Effector memory CD8-positive, alpha-beta T cell (primary cell): Measurements from ENCODE around the gene MTCH1.
A peak's percentile ranks its signal among the peaks of the same experiment; 100 is the strongest.
"Not testable (repeated sequence)": the region's sequence is repeated elsewhere in the genome, so short reads cannot be mapped to it uniquely, and the experiment has no call there.

Experiments
- ATAC-seq: fragments of 150-1000 bp; cut with Tn5 transposase; replicated peaks from 2 replicates; pipeline ENCODE4 v1.10.0; 2021; ENCODE audit warnings: mild to moderate bottlenecking, moderate library complexity
- DNase-seq, 3 experiments: peaks; one replicate each; pipeline ENCODE4 v3.0.0; 2021
- H3K27ac Mint-ChIP-seq, 2 donors: one replicate each; pipeline ENCODE4 v1.8.0; 2022; ENCODE audit warnings: mild to moderate bottlenecking in 2 of 2, mixed read lengths in 2 of 2, moderate library complexity in 2 of 2
- H3K27me3 Mint-ChIP-seq, 2 donors: one replicate each; pipeline ENCODE4 v1.8.0; 2022; ENCODE audit warnings: mixed read lengths in 2 of 2
- H3K36me3 Mint-ChIP-seq: one replicate; pipeline ENCODE4 v1.8.0; 2022; ENCODE audit warnings: mild to moderate bottlenecking, moderate library complexity, mixed read lengths; ENCODE audit not compliant: insufficient read depth
- H3K4me1 Mint-ChIP-seq, 2 donors: one replicate each; pipeline ENCODE4 v1.8.0; 2022; ENCODE audit warnings: low read depth in 2 of 2, mixed read lengths in 2 of 2
- H3K4me3 Mint-ChIP-seq, 2 donors: one replicate each; pipeline ENCODE4 v1.8.0; 2022; ENCODE audit warnings: mild to moderate bottlenecking in 2 of 2, mixed read lengths in 2 of 2, moderate library complexity in 2 of 2
- H3K9me3 Mint-ChIP-seq, 2 donors: one replicate each; pipeline ENCODE4 v1.8.0; 2022; ENCODE audit warnings: mixed read lengths in 2 of 2

MTCH1 gene

GRCh38 chr6:36997811-36998722, 12.1 kb upstream of the MTCH1 start:
- no peak for ATAC-seq
- peaks cover 12 to 44% of the 10 kb centered on the region in 2 donors for H3K27me3 Mint-ChIP-seq
- no peaks in the 10 kb centered on the region for H3K36me3 Mint-ChIP-seq
- no peak overlapping the region for H3K27ac Mint-ChIP-seq
- H3K4me3 Mint-ChIP-seq = no peak overlapping the region
- no peak for DNase-seq
- H3K4me1 Mint-ChIP-seq = no peaks in the 10 kb centered on the region
- H3K9me3 Mint-ChIP-seq = no peaks in the 10 kb centered on the region

DNA sequence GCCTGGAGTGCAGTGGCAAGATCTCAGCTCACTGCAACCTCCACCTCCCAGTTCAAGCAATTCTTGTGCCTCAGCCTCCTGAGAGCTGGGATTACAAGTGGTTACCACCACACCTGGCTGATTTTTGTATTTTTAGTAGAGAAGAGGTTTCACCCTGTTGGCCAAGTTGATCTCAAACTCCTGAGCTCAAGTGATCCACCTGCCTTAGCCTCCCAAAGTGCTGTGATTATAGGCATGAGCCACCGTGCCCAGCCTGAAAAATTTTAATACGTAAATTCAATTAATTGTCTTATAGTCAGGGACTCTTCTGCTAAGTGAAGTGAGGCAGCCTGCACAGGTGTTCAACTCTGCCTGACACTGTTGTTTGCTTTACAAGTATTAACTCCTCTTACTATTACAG, 4.4 kb upstream of the MTCH1 start:
- not testable (repeated sequence) for H3K27ac Mint-ChIP-seq, H3K36me3 Mint-ChIP-seq, H3K4me3 Mint-ChIP-seq, DNase-seq, H3K9me3 Mint-ChIP-seq, ATAC-seq
- Mint-ChIP-seq H3K27me3 (peaks cover 2 to 27% of the 10 kb centered on the region in 2 donors), H3K4me1 (peaks cover 8 to 11% of the 10 kb centered on the region in 2 donors)

GRCh38 chr6:36989264-36989663, 3.3 kb upstream of the MTCH1 start:
- no peak for DNase-seq
- Mint-ChIP-seq H3K4me3 (no peak overlapping the region), H3K36me3 (peaks cover 4% of the 10 kb centered on the region), H3K4me1 (peaks cover 8 to 11% of the 10 kb centered on the region in 2 donors), H3K27ac (no peak overlapping the region), H3K9me3 (no peaks in the 10 kb centered on the region), H3K27me3 (peaks cover 0 to 22% of the 10 kb centered on the region in 2 donors)
- no peak for ATAC-seq

GRCh38 chr6:36986704-36987047, 680 bp upstream of the MTCH1 start:
- ATAC-seq = peak; percentile 14
- Mint-ChIP-seq H3K36me3 (peaks cover 14% of the 10 kb centered on the region), H3K4me1 (peaks cover 13 to 16% of the 10 kb centered on the region in 2 donors), H3K27me3 (peaks cover 0 to 7% of the 10 kb centered on the region in 2 donors), H3K27ac (peak overlapping the region in 1 of 2 donors; percentile 94), H3K4me3 (no peak overlapping the region), H3K9me3 (no peaks in the 10 kb centered on the region)
- DNase-seq = no peak

GRCh38 chr6:36985417-36985807, 584 bp downstream of the MTCH1 start:
- peaks cover 21 to 24% of the 10 kb centered on the region in 2 donors for H3K4me1 Mint-ChIP-seq
- no peaks in the 10 kb centered on the region for H3K9me3 Mint-ChIP-seq
- no peak overlapping the region for H3K27ac Mint-ChIP-seq
- H3K36me3 Mint-ChIP-seq = peaks cover 24% of the 10 kb centered on the region
- no peak overlapping the region for H3K4me3 Mint-ChIP-seq
- DNase-seq (no peak), ATAC-seq (no peak)
- no peaks in the 10 kb centered on the region for H3K27me3 Mint-ChIP-seq

DNA sequence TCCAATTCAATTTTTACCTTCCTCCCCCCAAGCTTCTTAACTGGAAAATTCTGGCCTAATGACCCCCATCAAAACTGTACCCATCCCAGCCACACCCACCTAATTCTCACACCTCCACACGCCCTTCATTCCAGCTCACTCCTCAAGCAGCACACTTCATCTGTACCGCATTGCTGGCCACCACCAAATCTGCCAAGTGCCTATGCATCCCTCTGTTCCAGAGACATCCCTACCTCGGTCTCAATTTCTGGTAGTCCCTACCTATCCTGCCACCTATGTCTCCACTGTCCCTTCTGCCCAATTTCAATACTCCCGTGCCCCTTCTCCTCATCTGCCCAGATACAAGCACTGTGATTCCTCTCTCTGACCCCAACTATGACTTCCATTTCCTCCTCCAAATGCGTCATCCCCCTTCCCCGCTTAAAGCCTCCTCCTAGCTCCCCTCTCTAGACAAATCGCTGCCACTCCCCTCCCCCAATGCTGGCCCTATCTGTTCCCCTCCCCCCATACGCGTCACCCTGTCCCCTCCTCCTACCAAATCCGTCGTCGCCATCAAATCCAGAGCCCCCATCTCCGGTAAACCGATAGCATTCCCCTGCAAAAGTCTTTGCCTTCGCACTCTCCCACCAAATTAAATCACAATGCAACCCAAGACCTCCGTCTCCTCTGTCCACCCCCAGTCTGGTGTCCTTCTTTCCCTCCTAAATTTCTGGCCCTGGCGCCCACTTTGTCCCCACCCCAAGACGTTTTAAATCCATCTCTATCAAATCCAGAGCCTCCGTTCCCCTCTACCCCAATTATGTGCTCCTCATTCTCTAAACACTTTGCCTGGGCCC, 1.2 kb downstream of the MTCH1 start:
- Mint-ChIP-seq H3K4me1 (peaks cover 24 to 26% of the 10 kb centered on the region in 2 donors), H3K27ac (no peak overlapping the region), H3K27me3 (no peaks in the 10 kb centered on the region), H3K36me3 (peaks cover 26% of the 10 kb centered on the region), H3K4me3 (no peak overlapping the region), H3K9me3 (no peaks in the 10 kb centered on the region)
- DNase-seq = peak in 2 of 3 experiments; percentile 33 to 34
- peak; percentile 11 for ATAC-seq

GRCh38 chr6:36983538-36983937, 2.5 kb downstream of the MTCH1 start:
- H3K36me3 Mint-ChIP-seq = peaks cover 36% of the 10 kb centered on the region
- no peak for ATAC-seq
- no peaks in the 10 kb centered on the region for H3K27me3 Mint-ChIP-seq
- H3K4me3 Mint-ChIP-seq = no peak overlapping the region
- DNase-seq = no peak
- peaks cover 32 to 35% of the 10 kb centered on the region in 2 donors for H3K4me1 Mint-ChIP-seq
- H3K27ac Mint-ChIP-seq = no peak overlapping the region
- no peaks in the 10 kb centered on the region for H3K9me3 Mint-ChIP-seq

GRCh38 chr6:36980876-36981619, 4.9 kb downstream of the MTCH1 start:
- Mint-ChIP-seq H3K36me3 (peaks cover 55% of the 10 kb centered on the region), H3K27ac (peak overlapping the region; percentile 29 to 44)

GRCh38 chr6:36980129-36980528, 5.9 kb downstream of the MTCH1 start:
- Mint-ChIP-seq H3K36me3 (peaks cover 60% of the 10 kb centered on the region), H3K27me3 (no peaks in the 10 kb centered on the region), H3K4me3 (no peak overlapping the region), H3K27ac (peak overlapping the region; percentile 29 to 38), H3K4me1 (peaks cover 24 to 25% of the 10 kb centered on the region in 2 donors), H3K9me3 (no peaks in the 10 kb centered on the region)
- DNase-seq (no peak), ATAC-seq (no peak)

More at GRCh38 chr6:36980876-36981619, 4.9 kb downstream of the MTCH1 start:
- DNase-seq = no peak
- H3K27me3 Mint-ChIP-seq = no peaks in the 10 kb centered on the region
- no peaks in the 10 kb centered on the region for H3K9me3 Mint-ChIP-seq
- peak overlapping the region; percentile 4 to 6 for H3K4me3 Mint-ChIP-seq
- no peak for ATAC-seq
- H3K4me1 Mint-ChIP-seq = peaks cover 24 to 25% of the 10 kb centered on the region in 2 donors

GRCh38 chr6:36979347-36979742, 6.7 kb downstream of the MTCH1 start:
- Mint-ChIP-seq H3K36me3 (peaks cover 67% of the 10 kb centered on the region), H3K9me3 (no peaks in the 10 kb centered on the region), H3K4me1 (peaks cover 24 to 25% of the 10 kb centered on the region in 2 donors), H3K27ac (no peak overlapping the region), H3K4me3 (no peak overlapping the region), H3K27me3 (no peaks in the 10 kb centered on the region)
- DNase-seq (no peak), ATAC-seq (peak; percentile 59)

- Mint-ChIP-seq H3K27me3 (no peaks in the 10 kb centered on the region), H3K9me3 (no peaks in the 10 kb centered on the region), H3K27ac (no peak overlapping the region), H3K36me3 (peaks cover 74% of the 10 kb centered on the region), H3K4me1 (peaks cover 24 to 25% of the 10 kb centered on the region in 2 donors), H3K4me3 (no peak overlapping the region)
- DNase-seq (no peak), ATAC-seq (no peak)
These were observed 7.3 kb downstream of the MTCH1 start for GRCh38 chr6:36978421-36979346.

DNA sequence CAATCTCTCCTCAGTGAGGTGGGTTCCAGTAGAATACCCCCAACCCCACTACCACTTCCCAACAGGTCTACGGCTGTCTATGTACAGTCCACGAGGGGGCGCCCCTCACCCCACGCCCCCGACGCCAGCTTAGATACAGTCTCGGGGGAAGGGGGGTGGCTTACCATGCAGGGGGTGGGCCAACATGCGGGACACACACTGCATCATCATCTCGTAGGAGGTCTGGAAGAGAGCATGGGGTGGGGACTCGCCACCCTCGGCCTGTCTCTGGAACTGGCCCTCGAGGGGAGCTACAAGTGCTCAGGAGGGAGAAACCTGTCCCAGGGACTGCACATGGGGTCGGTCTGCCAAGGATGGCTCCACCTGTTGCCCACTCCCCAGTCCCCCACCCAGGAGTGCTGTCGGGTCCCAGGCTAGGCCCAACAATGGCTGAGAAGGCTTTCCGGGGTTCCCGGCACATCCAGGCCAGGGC, 8.5 kb downstream of the MTCH1 start:
- peaks cover 82% of the 10 kb centered on the region for H3K36me3 Mint-ChIP-seq
- H3K27me3 Mint-ChIP-seq = no peaks in the 10 kb centered on the region
- no peak overlapping the region for H3K27ac Mint-ChIP-seq
- no peak for DNase-seq
- peak; percentile 58 for ATAC-seq
- no peaks in the 10 kb centered on the region for H3K9me3 Mint-ChIP-seq
- no peak overlapping the region for H3K4me3 Mint-ChIP-seq
- H3K4me1 Mint-ChIP-seq = peaks cover 24 to 25% of the 10 kb centered on the region in 2 donors
